IMR-90 (cell line): Measurements from ENCODE around the gene FARS2.

Experiments used
- BHLHE40 ChIP-seq: fragments of 150-350 bp; IDR thresholded peaks from 2 replicates; pipeline ENCODE4 v1.6.1; 2016; ENCODE audit warnings: mild to moderate bottlenecking, low read depth, low read length
- CEBPB ChIP-seq: IDR thresholded peaks from 2 replicates; pipeline ENCODE4 v1.6.1; 2012; ENCODE audit warnings: low read depth, low read length, improper control_type of control experiment
- MAFK ChIP-seq: IDR thresholded peaks from 2 replicates; pipeline ENCODE4 v1.6.1; 2012; ENCODE audit warnings: low read depth, low read length, improper control_type of control experiment
- MAZ ChIP-seq: IDR thresholded peaks from 2 replicates; pipeline ENCODE4 v1.6.1; 2012; ENCODE audit warnings: low read depth, mild to moderate bottlenecking, low read length, improper control_type of control experiment, moderate library complexity, borderline replicate concordance
- MXI1 ChIP-seq: IDR thresholded peaks from 2 replicates; pipeline ENCODE4 v1.6.1; 2012; ENCODE audit warnings: low read depth, mild to moderate bottlenecking, low read length, moderate library complexity, borderline replicate concordance
- POLR2A ChIP-seq: IDR thresholded peaks from 2 replicates; pipeline ENCODE4 v1.6.1; 2012; ENCODE audit warnings: mild to moderate bottlenecking, low read depth, low read length
- RAD21 ChIP-seq: IDR thresholded peaks from 2 replicates; pipeline ENCODE4 v1.6.1; 2012; ENCODE audit warnings: low read length, improper control_type of control experiment
- RCOR1 ChIP-seq: IDR thresholded peaks from 2 replicates; pipeline ENCODE4 v1.6.1; 2012; ENCODE audit warnings: mild to moderate bottlenecking, low read length, improper control_type of control experiment; ENCODE audit not compliant: insufficient replicate concordance
- RFX5 ChIP-seq: IDR thresholded peaks from 2 replicates; pipeline ENCODE4 v1.8.0; 2012; ENCODE audit warnings: low read depth, mild to moderate bottlenecking, low read length, moderate library complexity
- SMC3 ChIP-seq: fragments of 150-350 bp; IDR thresholded peaks from 2 replicates; pipeline ENCODE4 v1.6.1; 2016; ENCODE audit warnings: low read depth, mild to moderate bottlenecking, antibody characterized with exemption, low read length, moderate library complexity
- TF ChIP-seq, protein P1 (sequence below): conservative IDR thresholded peaks from 2 replicates; pipeline ENCODE4 v1.5.1; 2012; ENCODE audit warnings: mild to moderate bottlenecking, low read depth, low read length, improper control_type of control experiment
- TF ChIP-seq, protein P2 (sequence below): fragments of 150-350 bp; IDR thresholded peaks from 2 replicates; pipeline ENCODE4 v1.6.1; 2017; ENCODE audit warnings: mild to moderate bottlenecking, antibody characterized with exemption, low read length, low read depth
- TF ChIP-seq, protein P3 (sequence below): fragments of 150-350 bp; IDR thresholded peaks from 2 replicates; pipeline ENCODE4 v1.6.1; 2016; ENCODE audit warnings: low read depth, mild to moderate bottlenecking, low read length, moderate library complexity, borderline replicate concordance

GRCh38 chr6:5447921-5448320, 186.6 kb downstream of the FARS2 start:
- TF ChIP-seq, protein P1, sequence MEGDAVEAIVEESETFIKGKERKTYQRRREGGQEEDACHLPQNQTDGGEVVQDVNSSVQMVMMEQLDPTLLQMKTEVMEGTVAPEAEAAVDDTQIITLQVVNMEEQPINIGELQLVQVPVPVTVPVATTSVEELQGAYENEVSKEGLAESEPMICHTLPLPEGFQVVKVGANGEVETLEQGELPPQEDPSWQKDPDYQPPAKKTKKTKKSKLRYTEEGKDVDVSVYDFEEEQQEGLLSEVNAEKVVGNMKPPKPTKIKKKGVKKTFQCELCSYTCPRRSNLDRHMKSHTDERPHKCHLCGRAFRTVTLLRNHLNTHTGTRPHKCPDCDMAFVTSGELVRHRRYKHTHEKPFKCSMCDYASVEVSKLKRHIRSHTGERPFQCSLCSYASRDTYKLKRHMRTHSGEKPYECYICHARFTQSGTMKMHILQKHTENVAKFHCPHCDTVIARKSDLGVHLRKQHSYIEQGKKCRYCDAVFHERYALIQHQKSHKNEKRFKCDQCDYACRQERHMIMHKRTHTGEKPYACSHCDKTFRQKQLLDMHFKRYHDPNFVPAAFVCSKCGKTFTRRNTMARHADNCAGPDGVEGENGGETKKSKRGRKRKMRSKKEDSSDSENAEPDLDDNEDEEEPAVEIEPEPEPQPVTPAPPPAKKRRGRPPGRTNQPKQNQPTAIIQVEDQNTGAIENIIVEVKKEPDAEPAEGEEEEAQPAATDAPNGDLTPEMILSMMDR, result no peak
- TF ChIP-seq POLR2A (no peak), RCOR1 (no peak), RFX5 (no peak), MAFK (no peak), RAD21 (no peak), SMC3 (no peak), BHLHE40 (no peak), MAZ (no peak), MXI1 (no peak), CEBPB (no peak)
- TF ChIP-seq, protein P2, sequence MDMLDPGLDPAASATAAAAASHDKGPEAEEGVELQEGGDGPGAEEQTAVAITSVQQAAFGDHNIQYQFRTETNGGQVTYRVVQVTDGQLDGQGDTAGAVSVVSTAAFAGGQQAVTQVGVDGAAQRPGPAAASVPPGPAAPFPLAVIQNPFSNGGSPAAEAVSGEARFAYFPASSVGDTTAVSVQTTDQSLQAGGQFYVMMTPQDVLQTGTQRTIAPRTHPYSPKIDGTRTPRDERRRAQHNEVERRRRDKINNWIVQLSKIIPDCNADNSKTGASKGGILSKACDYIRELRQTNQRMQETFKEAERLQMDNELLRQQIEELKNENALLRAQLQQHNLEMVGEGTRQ, result no peak
- TF ChIP-seq, protein P3, sequence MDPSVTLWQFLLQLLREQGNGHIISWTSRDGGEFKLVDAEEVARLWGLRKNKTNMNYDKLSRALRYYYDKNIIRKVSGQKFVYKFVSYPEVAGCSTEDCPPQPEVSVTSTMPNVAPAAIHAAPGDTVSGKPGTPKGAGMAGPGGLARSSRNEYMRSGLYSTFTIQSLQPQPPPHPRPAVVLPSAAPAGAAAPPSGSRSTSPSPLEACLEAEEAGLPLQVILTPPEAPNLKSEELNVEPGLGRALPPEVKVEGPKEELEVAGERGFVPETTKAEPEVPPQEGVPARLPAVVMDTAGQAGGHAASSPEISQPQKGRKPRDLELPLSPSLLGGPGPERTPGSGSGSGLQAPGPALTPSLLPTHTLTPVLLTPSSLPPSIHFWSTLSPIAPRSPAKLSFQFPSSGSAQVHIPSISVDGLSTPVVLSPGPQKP, result no peak
